ENCODE results near the gene INSM2.

The INSM2 gene

DNA sequence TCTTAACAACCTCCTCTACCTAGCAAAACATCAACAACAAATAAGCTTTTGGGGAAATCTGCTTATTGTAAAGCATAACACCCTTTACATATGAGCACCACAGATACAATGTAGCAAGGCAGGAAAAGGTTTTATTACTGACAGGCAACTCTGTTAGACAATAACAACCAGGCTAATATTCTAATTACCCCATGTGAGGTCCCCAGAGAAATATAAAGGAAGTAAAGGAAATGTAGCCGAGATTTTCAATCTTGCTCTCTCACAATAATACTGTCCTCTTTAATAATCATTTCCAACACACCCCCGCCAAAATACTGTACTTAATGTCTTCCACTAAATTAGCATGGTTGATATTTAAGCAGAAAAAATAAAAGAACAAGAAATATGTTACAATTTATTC is 14.0 kb upstream of the INSM2 start:
- no peaks in the 10 kb centered on the region for H3K36me3 Mint-ChIP-seq (ENCODE audit: low read depth)
- peaks cover 3% of the 10 kb centered on the region for H3K27me3 Mint-ChIP-seq (ENCODE audit: low read depth, poor library complexity)
- H3K27ac Mint-ChIP-seq = no peak overlapping the region
- TF ChIP-seq, protein P1, sequence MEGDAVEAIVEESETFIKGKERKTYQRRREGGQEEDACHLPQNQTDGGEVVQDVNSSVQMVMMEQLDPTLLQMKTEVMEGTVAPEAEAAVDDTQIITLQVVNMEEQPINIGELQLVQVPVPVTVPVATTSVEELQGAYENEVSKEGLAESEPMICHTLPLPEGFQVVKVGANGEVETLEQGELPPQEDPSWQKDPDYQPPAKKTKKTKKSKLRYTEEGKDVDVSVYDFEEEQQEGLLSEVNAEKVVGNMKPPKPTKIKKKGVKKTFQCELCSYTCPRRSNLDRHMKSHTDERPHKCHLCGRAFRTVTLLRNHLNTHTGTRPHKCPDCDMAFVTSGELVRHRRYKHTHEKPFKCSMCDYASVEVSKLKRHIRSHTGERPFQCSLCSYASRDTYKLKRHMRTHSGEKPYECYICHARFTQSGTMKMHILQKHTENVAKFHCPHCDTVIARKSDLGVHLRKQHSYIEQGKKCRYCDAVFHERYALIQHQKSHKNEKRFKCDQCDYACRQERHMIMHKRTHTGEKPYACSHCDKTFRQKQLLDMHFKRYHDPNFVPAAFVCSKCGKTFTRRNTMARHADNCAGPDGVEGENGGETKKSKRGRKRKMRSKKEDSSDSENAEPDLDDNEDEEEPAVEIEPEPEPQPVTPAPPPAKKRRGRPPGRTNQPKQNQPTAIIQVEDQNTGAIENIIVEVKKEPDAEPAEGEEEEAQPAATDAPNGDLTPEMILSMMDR (IDR thresholded peaks at IDR 0.05) = no peak
- H3K4me1 Mint-ChIP-seq = no peaks in the 10 kb centered on the region
- no peak overlapping the region for H3K4me3 Mint-ChIP-seq
- no peak for DNase-seq
- peaks cover 5% of the 10 kb centered on the region for H3K9me3 Mint-ChIP-seq

GRCh38 chr14:35525695-35526094 is 8.3 kb upstream of the INSM2 start:
- TF ChIP-seq, protein P1 (IDR thresholded peaks at IDR 0.05) = no peak
- Mint-ChIP-seq H3K27ac (no peak overlapping the region), H3K9me3 (peaks cover 5% of the 10 kb centered on the region), H3K4me1 (no peaks in the 10 kb centered on the region), H3K4me3 (no peak overlapping the region), H3K27me3 (ENCODE audit: low read depth, poor library complexity) (peaks cover 45% of the 10 kb centered on the region), H3K36me3 (ENCODE audit: low read depth) (no peaks in the 10 kb centered on the region)
- no peak for DNase-seq

DNA sequence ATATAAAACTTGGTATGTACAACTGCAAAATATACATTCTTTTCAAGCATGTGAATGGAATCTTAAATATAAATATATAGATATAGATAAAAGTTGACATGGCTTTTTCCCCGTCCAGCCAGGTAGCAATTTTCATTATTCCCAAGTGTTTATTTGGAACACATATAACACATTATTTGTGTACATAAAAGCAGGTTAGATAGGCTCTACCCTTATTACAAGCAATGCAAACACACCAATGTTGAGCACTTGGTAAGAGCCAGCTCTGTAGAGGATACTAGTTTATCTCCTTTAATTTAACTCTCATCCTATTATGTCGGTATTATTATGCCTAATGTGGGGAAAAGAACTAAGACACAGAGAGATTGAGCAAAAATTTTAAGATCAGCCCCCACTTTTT is 7.0 kb upstream of the INSM2 start:
- no peak for DNase-seq
- Mint-ChIP-seq H3K4me1 (no peaks in the 10 kb centered on the region), H3K27ac (no peak overlapping the region), H3K4me3 (no peak overlapping the region), H3K27me3 (ENCODE audit: low read depth, poor library complexity) (peaks cover 57% of the 10 kb centered on the region), H3K36me3 (ENCODE audit: low read depth) (no peaks in the 10 kb centered on the region), H3K9me3 (peaks cover 5% of the 10 kb centered on the region)
- TF ChIP-seq, protein P1 (IDR thresholded peaks at IDR 0.05) = no peak

- Mint-ChIP-seq H3K27me3 (ENCODE audit: low read depth, poor library complexity) (peaks cover 98% of the 10 kb centered on the region), H3K4me3 (no peak overlapping the region), H3K9me3 (no peaks in the 10 kb centered on the region), H3K27ac (no peak overlapping the region), H3K4me1 (peaks cover 10% of the 10 kb centered on the region), H3K36me3 (ENCODE audit: low read depth) (no peaks in the 10 kb centered on the region)
- TF ChIP-seq, protein P1 (IDR thresholded peaks at IDR 0.05) = no peak
- no peak for DNase-seq
Observed at GRCh38 chr14:35531960-35532747, 1.8 kb upstream of the INSM2 start.

- Mint-ChIP-seq H3K9me3 (no peaks in the 10 kb centered on the region), H3K4me1 (peaks cover 10% of the 10 kb centered on the region), H3K27me3 (ENCODE audit: low read depth, poor library complexity) (peaks cover 98% of the 10 kb centered on the region), H3K27ac (no peak overlapping the region), H3K36me3 (ENCODE audit: low read depth) (no peaks in the 10 kb centered on the region), H3K4me3 (peak overlapping the region; percentile 73)
- DNase-seq = no peak
- TF ChIP-seq, protein P1 (IDR thresholded peaks at IDR 0.05) = no peak
Observed at GRCh38 chr14:35532783-35533356, 1.1 kb upstream of the INSM2 start.

Data from nephron progenitor cell (in vitro differentiated cells).